ENCODE data around the gene CDC42EP2. TPM values are rescaled to one million over a fixed set of nuclear protein-coding genes. Genes with fewer than 3 reads are reported as not detected.

The CDC42EP2 gene
- total RNA-seq (ENCODE audit: unreplicated experiment): 23.5 TPM
- long read RNA-seq, transcript CDC42EP2-201 (2 exons, 2,023 nt): major isoform, 17 of 19 reads
- long read RNA-seq, partial matches to known transcripts: 0 of 19 reads
- long read RNA-seq, other reads (novel, unspliced or antisense): 2 of 19 reads

GRCh38 chr11:65314501-65315203, at the start of gene CDC42EP2:
TSS of gene CDC42EP2 (plus strand) at chr11:65314866. CDS start at chr11:65320899, 6,033 bp downstream.
- no peak for TF ChIP-seq CTCF (IDR thresholded peaks at IDR 0.05; ENCODE audit: partially characterized antibody, unreplicated experiment)
- H3K9me3 Mint-ChIP-seq (ENCODE audit: unreplicated experiment): peaks cover 2% of the 10 kb centered on the region
- H3K4me1 Mint-ChIP-seq (ENCODE audit: low read depth, unreplicated experiment): peaks cover 19% of the 10 kb centered on the region
- no peaks in the 10 kb centered on the region for H3K36me3 Mint-ChIP-seq (ENCODE audit: unreplicated experiment)
- peaks cover 12% of the 10 kb centered on the region for H3K27me3 Mint-ChIP-seq (ENCODE audit: unreplicated experiment)
- peak; percentile 88 for DNase-seq
- peak within 1 kb of the TSS; percentile 70 for H3K27ac Mint-ChIP-seq (ENCODE audit: unreplicated experiment)
- peak within 1 kb of the TSS; percentile 96 for H3K4me3 Mint-ChIP-seq (ENCODE audit: unreplicated experiment)

GRCh38 chr11:65266210-65266609, 48.5 kb upstream of the CDC42EP2 start:
- DNase-seq: no peak
- Mint-ChIP-seq H3K27me3 (ENCODE audit: unreplicated experiment) (peaks cover 6% of the 10 kb centered on the region), H3K4me1 (ENCODE audit: low read depth, unreplicated experiment) (peaks cover 8% of the 10 kb centered on the region), H3K27ac (ENCODE audit: unreplicated experiment) (peak overlapping the region; percentile 10), H3K4me3 (ENCODE audit: unreplicated experiment) (no peak overlapping the region), H3K9me3 (ENCODE audit: unreplicated experiment) (peaks cover 6% of the 10 kb centered on the region), H3K36me3 (ENCODE audit: unreplicated experiment) (no peaks in the 10 kb centered on the region)
- TF ChIP-seq CTCF (IDR thresholded peaks at IDR 0.05; ENCODE audit: partially characterized antibody, unreplicated experiment): no peak

- peaks cover 9% of the 10 kb centered on the region for H3K4me1 Mint-ChIP-seq (ENCODE audit: low read depth, unreplicated experiment)
- DNase-seq: peak; percentile 70
- H3K36me3 Mint-ChIP-seq (ENCODE audit: unreplicated experiment): no peaks in the 10 kb centered on the region
- H3K9me3 Mint-ChIP-seq (ENCODE audit: unreplicated experiment): no peaks in the 10 kb centered on the region
- TF ChIP-seq CTCF (IDR thresholded peaks at IDR 0.05; ENCODE audit: partially characterized antibody, unreplicated experiment): peak; percentile 71
- no peaks in the 10 kb centered on the region for H3K27me3 Mint-ChIP-seq (ENCODE audit: unreplicated experiment)
- H3K27ac Mint-ChIP-seq (ENCODE audit: unreplicated experiment): no peak overlapping the region
- peak overlapping the region; percentile 10 for H3K4me3 Mint-ChIP-seq (ENCODE audit: unreplicated experiment)
Measured at GRCh38 chr11:65274735-65275682, 39.7 kb upstream of the CDC42EP2 start.

- no peaks in the 10 kb centered on the region for H3K27me3 Mint-ChIP-seq (ENCODE audit: unreplicated experiment)
- TF ChIP-seq CTCF (IDR thresholded peaks at IDR 0.05; ENCODE audit: partially characterized antibody, unreplicated experiment): no peak
- H3K9me3 Mint-ChIP-seq (ENCODE audit: unreplicated experiment): no peaks in the 10 kb centered on the region
- no peak for DNase-seq
- no peak overlapping the region for H3K4me3 Mint-ChIP-seq (ENCODE audit: unreplicated experiment)
- no peak overlapping the region for H3K27ac Mint-ChIP-seq (ENCODE audit: unreplicated experiment)
- H3K4me1 Mint-ChIP-seq (ENCODE audit: low read depth, unreplicated experiment): peaks cover 9% of the 10 kb centered on the region
- no peaks in the 10 kb centered on the region for H3K36me3 Mint-ChIP-seq (ENCODE audit: unreplicated experiment)
Measured at GRCh38 chr11:65275906-65276305, 38.8 kb upstream of the CDC42EP2 start.
